Measurements from ENCODE around the gene PDIA4. TPM values are rescaled to one million over a fixed set of nuclear protein-coding genes. Genes with fewer than 3 reads are reported as not detected.

Gene PDIA4
- total and polyA plus RNA-seq, 7 donors = 9.8 to 29.2 (median 14.5) TPM

GRCh38 chr7:148991536-148991935, 36.8 kb downstream of the PDIA4 start:
- Histone ChIP-seq H3K9me3 (no peaks in the 10 kb centered on the region), H3K4me3 (no peak overlapping the region), H3K27ac (no peak overlapping the region), H3K4me1 (peaks cover 7% of the 10 kb centered on the region), H3K27me3 (ENCODE audit: insufficient read depth in 3 of 3, low read length in 2 of 3) (no peaks in the 10 kb centered on the region), H3K36me3 (ENCODE audit: insufficient read depth in 1 of 2, low read depth in 1 of 2) (no peaks in the 10 kb centered on the region)
- no peak for TF ChIP-seq CTCF (IDR thresholded peaks at IDR 0.05)
- DNase-seq = peak in 1 of 2 donors; percentile 10
- 55 to 67% (median 60%) methylated on average over 1 of the region's 1 CpG for WGBS, 3 donors
- intact Hi-C loops (cut with DNase I) = no loop called here
- no peak for ATAC-seq

GRCh38 chr7:148987751-148988512, 40.4 kb downstream of the PDIA4 start:
- no peak for ATAC-seq
- 5 to 6% (median 5%) methylated on average over 9 of the region's 9 CpGs for WGBS, 3 donors
- peak overlapping the region; percentile 76 for H3K4me3 ChIP-seq
- no peaks in the 10 kb centered on the region for H3K27me3 ChIP-seq (ENCODE audit: insufficient read depth in 3 of 3, low read length in 2 of 3)
- no peak for DNase-seq
- TF ChIP-seq CTCF (IDR thresholded peaks at IDR 0.05) = no peak
- peaks cover 17% of the 10 kb centered on the region for H3K4me1 ChIP-seq
- no peaks in the 10 kb centered on the region for H3K9me3 ChIP-seq
- H3K27ac ChIP-seq = peak overlapping the region; percentile 74
- no peaks in the 10 kb centered on the region for H3K36me3 ChIP-seq (ENCODE audit: insufficient read depth in 1 of 2, low read depth in 1 of 2)
- intact Hi-C loops (cut with DNase I) = no loop called here

- no peaks in the 10 kb centered on the region for H3K36me3 ChIP-seq (ENCODE audit: insufficient read depth in 1 of 2, low read depth in 1 of 2)
- no peak for TF ChIP-seq CTCF (IDR thresholded peaks at IDR 0.05)
Measured at GRCh38 chr7:148987010-148987750, 41.1 kb downstream of the PDIA4 start.

GRCh38 chr7:148986742-148987009, 41.6 kb downstream of the PDIA4 start:
- intact Hi-C loops (cut with DNase I) = no loop called here

More at GRCh38 chr7:148987010-148987750, 41.1 kb downstream of the PDIA4 start:
- peaks cover 17% of the 10 kb centered on the region for H3K4me1 ChIP-seq
- intact Hi-C loops (cut with DNase I) = no loop called here
- H3K4me3 ChIP-seq = peak overlapping the region; percentile 76
- ATAC-seq = peak; percentile 89 to 95 (median 92)
- DNase-seq = peak; percentile 73 to 86
- H3K9me3 ChIP-seq = no peaks in the 10 kb centered on the region
- WGBS, 3 donors = 0% methylated on average over 17 of the region's 17 CpGs
- no peaks in the 10 kb centered on the region for H3K27me3 ChIP-seq (ENCODE audit: insufficient read depth in 3 of 3, low read length in 2 of 3)
- peak overlapping the region; percentile 74 for H3K27ac ChIP-seq

More at GRCh38 chr7:148986742-148987009, 41.6 kb downstream of the PDIA4 start:
- H3K36me3 ChIP-seq (ENCODE audit: insufficient read depth in 1 of 2, low read depth in 1 of 2) = no peaks in the 10 kb centered on the region
- no peaks in the 10 kb centered on the region for H3K9me3 ChIP-seq
- TF ChIP-seq CTCF (IDR thresholded peaks at IDR 0.05) = no peak
- ATAC-seq (no peak), DNase-seq (no peak)
- H3K4me3 ChIP-seq = peak overlapping the region; percentile 76
- no peaks in the 10 kb centered on the region for H3K27me3 ChIP-seq (ENCODE audit: insufficient read depth in 3 of 3, low read length in 2 of 3)
- WGBS, 3 donors = 31 to 36% (median 33%) methylated on average over 1 of the region's 1 CpG
- peak overlapping the region; percentile 74 for H3K27ac ChIP-seq
- peaks cover 17% of the 10 kb centered on the region for H3K4me1 ChIP-seq
